ENCODE measurements around the gene HLA-DMA. TPM values are rescaled to one million over a fixed set of nuclear protein-coding genes. Genes with fewer than 3 reads are reported as not detected.

The HLA-DMA gene
- total RNA-seq, 4 donors from 2014 or later, result 44.7 to 124 (median 69.7) TPM

DNA sequence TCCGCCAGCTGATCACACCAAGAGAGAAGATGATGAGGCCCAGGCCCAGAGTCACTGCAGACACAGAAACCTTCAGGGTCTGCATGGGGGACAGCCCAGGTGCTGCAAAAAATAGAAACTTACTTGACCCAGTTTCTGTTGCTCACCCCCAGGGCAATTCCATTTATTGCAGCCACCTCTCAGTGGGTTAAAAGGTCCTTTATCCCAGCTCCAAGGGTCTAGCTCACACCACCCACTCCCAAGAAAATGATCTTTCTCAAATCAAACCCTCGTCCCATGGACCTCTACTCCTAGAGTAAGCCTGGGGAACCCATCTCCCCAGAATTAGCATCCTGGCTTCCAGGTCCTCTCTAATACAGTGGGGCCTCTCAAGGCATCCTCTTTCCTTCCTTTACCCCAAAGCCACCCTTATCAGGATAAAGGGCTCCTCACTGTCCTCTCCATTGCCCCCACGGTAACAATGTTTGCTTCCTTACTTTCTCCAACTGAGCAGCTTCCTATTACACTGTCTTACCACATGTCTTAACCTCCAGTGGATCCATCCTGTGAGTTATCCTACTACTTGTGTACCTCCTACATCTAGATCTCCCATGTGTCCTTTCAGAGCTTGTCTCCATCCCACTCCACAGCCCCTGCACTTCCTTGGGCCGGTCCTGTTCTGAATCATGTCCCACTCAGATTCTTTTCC lies 17.2 kb downstream of the HLA-DMA start:
- TF ChIP-seq, protein P1, sequence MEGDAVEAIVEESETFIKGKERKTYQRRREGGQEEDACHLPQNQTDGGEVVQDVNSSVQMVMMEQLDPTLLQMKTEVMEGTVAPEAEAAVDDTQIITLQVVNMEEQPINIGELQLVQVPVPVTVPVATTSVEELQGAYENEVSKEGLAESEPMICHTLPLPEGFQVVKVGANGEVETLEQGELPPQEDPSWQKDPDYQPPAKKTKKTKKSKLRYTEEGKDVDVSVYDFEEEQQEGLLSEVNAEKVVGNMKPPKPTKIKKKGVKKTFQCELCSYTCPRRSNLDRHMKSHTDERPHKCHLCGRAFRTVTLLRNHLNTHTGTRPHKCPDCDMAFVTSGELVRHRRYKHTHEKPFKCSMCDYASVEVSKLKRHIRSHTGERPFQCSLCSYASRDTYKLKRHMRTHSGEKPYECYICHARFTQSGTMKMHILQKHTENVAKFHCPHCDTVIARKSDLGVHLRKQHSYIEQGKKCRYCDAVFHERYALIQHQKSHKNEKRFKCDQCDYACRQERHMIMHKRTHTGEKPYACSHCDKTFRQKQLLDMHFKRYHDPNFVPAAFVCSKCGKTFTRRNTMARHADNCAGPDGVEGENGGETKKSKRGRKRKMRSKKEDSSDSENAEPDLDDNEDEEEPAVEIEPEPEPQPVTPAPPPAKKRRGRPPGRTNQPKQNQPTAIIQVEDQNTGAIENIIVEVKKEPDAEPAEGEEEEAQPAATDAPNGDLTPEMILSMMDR (IDR thresholded peaks at IDR 0.05; ENCODE audit: low read depth), result no peak

DNA sequence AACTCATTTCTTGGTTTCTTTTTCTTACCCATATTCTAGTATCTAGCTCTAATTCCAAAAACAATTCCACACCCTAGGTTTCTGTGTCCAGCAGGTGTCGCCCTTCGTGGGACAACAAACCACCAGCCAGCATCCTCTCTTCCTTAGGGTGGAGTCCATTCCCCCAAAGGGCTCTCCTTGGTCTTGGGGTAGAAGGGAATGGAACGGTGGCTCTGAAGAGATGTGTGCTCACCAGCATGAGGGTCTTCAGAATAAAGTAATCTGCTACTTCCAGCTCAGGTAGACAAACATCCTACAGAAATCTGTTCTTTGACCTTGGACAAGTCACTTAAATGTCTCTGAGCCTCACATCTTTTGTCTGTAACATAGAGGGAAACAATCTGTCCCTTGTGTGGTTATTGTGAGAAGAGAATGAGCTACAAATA lies 19.2 kb downstream of the HLA-DMA start:
- TF ChIP-seq, protein P1 (IDR thresholded peaks at IDR 0.05; ENCODE audit: low read depth), result no peak

DNA sequence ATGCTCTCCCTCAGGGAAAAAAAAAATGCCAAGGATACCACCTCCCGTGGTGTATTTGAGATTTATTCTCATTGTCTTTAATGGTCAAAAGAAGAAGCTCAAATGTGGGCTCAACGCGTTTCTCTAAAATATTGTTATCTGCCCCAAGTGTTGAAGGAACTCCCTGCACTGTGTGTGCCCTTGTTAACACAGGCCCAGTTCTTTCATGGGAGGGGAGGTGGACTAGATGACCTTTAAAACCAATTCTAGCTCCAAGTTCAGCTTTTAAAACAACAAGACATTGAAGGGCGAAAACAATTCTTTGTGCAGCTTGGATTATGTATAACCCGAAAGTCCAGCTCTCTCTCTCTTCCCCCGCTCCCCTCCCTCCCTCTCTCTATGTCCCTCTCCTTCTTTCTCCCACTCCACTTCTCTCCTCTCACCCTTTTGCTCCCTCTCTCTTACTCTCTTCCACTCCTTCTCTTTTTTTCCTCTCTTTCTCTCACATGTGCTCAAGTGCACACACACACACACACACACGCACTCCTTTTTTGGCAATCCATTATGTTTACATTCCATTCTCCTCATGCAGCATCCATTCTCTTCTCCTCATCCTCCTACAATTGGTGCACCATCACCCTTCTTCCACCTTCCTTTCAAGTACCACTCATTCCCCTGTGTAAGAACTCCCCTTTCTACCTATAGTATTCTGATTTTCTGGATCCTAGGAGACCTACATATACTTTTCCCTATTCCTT lies 20.6 kb downstream of the HLA-DMA start:
- TF ChIP-seq, protein P1 (IDR thresholded peaks at IDR 0.05; ENCODE audit: low read depth), result no peak

DNA sequence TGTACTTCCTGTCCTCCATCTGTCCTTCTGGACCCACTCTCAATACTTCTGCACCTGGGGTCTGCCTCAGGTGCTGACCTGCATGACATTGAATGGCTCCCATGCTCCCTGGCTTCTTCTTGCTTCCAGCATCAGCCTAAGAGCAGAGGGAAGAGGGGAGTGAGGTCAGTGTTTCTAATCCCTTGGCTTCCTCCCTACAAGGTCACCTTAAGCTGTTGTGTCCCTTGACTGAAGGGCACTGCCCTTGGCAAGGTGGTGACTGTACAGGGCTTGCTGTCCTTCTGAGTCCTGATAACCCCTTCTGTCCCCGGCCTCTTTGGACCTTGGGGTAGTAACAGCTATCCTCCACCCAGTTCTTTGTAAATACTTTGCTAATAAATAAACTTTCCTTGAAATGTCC lies 21.7 kb downstream of the HLA-DMA start:
- TF ChIP-seq, protein P1 (IDR thresholded peaks at IDR 0.05; ENCODE audit: low read depth), result no peak

DNA sequence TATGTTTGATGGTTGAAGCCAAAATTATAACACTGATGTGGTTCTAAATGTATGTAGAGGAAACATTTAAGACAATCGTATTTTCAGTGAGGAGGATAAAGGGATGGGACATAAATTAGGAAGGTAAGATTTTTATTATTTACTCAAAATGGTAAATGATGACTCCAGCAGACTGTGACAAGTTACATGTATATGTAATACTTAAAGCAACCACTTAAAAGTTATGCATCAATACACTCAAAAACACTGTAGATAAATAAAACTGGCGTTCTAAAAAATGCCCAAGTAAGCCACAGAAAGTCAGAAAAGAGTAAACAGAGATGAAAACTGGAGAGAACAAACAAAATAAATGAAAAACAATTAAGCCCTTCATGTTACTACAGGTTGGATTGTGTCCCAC lies 30.8 kb downstream of the HLA-DMA start:
- TF ChIP-seq, protein P1 (IDR thresholded peaks at IDR 0.05; ENCODE audit: low read depth), result no peak

DNA sequence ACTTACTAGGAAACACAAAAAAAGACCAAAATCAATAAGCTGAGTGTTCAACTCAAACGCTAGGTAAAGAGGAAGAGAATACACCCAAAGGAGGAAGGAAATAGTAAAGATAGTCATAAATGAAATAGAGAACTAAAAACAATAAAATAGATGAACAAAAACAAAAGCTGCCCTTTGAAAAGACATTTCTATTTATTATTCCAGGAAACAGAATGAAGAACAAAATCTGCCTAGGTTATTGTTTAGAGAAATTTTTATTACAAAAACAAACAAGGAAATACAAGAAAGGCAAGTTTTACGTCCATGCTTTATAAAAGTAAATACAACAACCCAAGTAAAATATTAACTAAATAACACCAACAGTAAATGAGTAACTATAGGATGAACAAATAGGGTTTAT lies 32.2 kb downstream of the HLA-DMA start:
- TF ChIP-seq, protein P1 (IDR thresholded peaks at IDR 0.05; ENCODE audit: low read depth), result no peak

DNA sequence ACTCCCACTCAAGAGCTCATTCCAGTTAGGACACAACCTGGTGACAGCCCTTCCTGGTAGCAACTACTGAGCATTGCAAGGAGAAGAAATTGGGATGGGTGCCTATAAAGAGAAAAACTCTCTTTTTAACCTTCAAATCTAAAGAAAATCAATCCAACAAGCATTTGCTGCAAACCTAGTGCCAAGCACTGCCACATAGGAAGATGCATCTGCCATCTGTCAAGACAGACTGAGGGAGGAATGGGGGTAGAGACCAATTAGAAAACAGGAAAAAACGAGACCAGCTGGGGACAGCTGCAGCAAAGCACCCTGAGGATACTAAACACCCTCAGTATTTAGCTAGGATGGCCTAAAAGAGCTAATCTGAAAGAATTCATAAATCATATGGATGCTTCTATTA lies 39.9 kb downstream of the HLA-DMA start:
- TF ChIP-seq, protein P1 (IDR thresholded peaks at IDR 0.05; ENCODE audit: low read depth), result no peak
